Measurements from ENCODE around the gene MAN1B1.

The MAN1B1 gene

DNA sequence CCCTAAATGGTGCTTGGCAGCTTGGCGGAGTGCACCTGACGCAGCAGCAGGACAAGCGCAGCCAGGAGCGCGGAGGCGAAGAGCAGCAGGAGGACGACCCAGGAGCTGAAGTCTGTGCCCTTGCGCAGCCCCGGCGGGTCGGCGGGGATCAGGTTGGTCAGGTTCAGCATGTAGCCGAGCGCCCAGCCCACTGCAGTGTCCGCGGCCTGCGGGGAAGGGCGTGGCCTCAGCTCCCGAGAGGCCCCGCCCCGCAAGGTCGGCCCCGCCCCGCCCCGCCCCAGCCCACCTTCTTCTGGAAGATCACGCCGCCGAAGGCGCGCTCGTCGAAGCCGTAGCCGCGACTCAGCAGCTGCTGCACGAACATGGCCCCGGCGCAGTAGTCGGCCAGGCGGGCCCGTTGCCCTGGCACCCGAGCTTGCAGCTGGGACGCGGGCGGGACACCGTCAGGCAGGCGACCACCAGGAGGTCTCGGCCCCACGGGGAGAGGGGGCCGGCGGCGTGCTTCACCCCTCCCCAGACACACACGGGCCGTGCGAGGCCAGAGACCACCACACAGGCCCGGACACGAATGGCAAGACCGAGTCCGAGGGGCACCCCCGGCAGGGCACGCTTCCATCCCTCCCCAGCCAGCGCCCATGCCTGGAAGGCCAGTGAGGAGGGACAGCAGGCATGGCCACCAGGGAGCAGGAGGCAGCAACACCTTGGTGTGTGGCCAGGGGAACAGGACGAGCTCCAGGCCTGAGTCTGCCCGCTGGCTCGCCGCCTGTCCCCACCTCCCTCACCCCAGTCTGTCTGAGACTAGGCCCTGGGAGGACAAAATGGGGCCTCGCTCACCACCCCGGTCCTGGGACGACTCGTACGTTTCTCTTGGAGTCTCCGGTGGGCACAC lies 37.9 kb upstream of the MAN1B1 start:
- H3K9me3 Mint-ChIP-seq (ENCODE audit: low read depth): no peaks in the 10 kb centered on the region
- peaks cover 11% of the 10 kb centered on the region for H3K4me1 Mint-ChIP-seq (ENCODE audit: low read depth)
- H3K36me3 Mint-ChIP-seq: no peaks in the 10 kb centered on the region
- no peak overlapping the region for H3K4me3 Mint-ChIP-seq
- no peak overlapping the region for H3K27ac Mint-ChIP-seq
- H3K27me3 Mint-ChIP-seq: peaks cover 6% of the 10 kb centered on the region

DNA sequence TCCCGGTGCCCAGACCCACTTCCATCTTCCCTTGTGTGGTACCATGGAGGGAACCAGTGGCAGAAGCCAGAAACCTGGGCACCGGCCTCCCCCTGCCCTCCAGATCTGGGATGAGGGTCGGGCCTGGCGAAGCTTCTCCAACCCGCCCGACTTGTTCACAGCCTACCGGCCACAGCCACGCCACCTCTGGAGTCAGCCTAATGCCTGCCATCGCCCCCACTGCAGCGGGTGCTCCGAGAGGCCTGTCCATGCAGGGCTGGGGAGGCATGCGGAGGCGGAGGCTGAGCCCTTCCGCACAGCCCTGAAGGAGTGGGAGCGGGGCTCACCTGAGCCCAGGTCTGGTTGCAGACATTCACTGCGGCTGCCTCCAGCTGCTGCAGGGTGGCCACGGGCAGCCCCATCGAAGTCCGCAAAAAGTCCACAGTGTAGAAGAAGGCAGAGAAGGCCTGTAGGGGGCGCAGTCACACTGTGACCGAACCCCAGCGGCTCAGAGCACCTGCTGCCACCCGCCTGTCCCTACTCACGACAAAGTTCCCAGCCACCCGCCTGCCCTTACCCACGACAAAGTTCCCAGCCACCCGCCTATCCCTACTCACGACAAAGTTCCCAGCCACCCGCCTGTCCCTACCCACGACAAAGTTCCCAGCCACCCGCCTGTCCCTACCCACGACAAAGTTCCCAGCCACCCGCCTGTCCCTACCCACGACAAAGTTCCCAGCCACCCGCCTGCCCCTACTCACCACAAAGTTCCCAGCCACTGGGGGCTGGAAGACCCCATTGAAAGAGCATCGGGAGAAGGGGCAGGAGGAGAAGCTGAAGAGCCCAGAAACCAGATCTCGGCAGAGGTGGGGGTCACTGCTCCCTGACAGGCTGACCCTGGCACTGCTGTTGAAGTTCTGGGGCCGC lies 37.0 kb upstream of the MAN1B1 start:
- Mint-ChIP-seq H3K4me1 (ENCODE audit: low read depth) (peaks cover 7% of the 10 kb centered on the region), H3K9me3 (ENCODE audit: low read depth) (no peaks in the 10 kb centered on the region), H3K36me3 (no peaks in the 10 kb centered on the region), H3K27ac (no peak overlapping the region), H3K27me3 (peaks cover 6% of the 10 kb centered on the region), H3K4me3 (no peak overlapping the region)

DNA sequence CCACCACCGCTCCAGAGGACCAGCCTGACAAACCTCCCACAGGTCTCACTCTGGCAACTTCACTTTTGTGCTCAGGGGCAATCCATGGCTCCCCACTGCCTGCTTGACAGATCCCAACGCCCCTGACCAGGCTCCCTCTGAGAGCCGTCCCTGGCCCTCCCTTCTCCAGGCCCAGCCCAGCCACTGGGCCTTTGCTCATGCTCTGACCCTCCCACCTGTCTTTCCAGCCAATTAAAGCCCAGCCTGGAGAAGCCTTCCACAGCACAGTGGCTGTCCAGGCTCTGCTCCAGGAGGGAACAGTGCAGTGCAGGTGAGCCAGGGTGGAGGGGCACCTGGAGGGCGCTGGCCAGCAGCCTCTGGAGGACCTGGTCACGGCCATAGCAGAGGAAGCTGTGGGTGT lies 36.2 kb upstream of the MAN1B1 start:
- Mint-ChIP-seq H3K27ac (no peak overlapping the region), H3K27me3 (peaks cover 5% of the 10 kb centered on the region), H3K4me3 (no peak overlapping the region), H3K9me3 (ENCODE audit: low read depth) (no peaks in the 10 kb centered on the region), H3K4me1 (ENCODE audit: low read depth) (peaks cover 3% of the 10 kb centered on the region), H3K36me3 (no peaks in the 10 kb centered on the region)

DNA sequence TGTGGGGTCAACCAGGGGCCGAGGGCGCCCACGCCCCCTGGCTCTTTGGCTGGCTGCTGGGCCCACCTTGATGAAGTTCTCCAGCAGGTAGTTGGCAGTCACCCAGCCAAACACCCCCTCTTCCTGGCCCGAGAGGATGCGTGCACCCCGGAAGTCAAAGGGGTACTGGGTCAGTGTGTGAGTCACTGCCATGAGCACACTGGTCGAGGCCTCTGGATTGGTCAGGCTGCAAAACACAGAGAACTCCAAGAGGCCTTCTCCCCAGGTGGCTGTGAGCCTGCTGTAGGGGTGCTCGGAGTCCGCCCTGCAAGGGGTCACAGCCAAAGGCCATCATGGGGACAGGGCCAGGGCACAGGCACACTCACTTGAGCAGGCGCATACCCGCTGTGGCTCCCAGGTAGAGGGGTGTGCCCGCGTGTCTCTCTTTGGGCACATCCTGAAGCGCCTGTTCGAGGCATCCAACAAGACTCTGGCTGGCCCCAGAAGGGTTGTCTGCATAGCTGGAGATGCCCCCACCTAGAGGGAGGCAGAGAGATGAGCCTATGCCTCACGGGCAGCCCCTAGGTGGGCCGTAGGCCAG lies 35.5 kb upstream of the MAN1B1 start:
- Mint-ChIP-seq H3K4me1 (ENCODE audit: low read depth) (peaks cover 3% of the 10 kb centered on the region), H3K27me3 (peaks cover 5% of the 10 kb centered on the region), H3K9me3 (ENCODE audit: low read depth) (no peaks in the 10 kb centered on the region), H3K27ac (no peak overlapping the region), H3K4me3 (no peak overlapping the region), H3K36me3 (no peaks in the 10 kb centered on the region)

DNA sequence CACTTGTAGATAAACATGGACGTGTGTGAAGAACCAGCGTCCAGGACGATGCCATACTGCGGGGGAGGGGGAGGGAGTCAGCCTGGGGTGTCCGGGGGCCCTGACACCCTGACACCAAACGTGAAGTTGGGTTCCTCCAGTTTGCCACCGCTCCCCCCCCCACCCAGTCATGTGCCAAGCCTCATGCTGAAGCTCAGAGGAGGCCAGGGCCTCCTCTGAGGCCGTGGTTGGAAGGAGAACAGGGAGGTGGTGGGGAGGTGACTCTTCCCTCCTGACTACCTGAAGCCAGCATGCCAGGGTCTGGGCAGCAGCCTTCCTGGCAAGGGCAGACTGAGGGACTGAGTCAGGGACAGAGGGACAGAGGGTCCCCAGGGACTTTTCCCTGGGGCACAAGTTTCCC lies 34.5 kb upstream of the MAN1B1 start:
- Mint-ChIP-seq H3K27me3 (peaks cover 5% of the 10 kb centered on the region), H3K4me1 (ENCODE audit: low read depth) (no peaks in the 10 kb centered on the region), H3K9me3 (ENCODE audit: low read depth) (no peaks in the 10 kb centered on the region), H3K36me3 (no peaks in the 10 kb centered on the region), H3K4me3 (no peak overlapping the region), H3K27ac (no peak overlapping the region)

DNA sequence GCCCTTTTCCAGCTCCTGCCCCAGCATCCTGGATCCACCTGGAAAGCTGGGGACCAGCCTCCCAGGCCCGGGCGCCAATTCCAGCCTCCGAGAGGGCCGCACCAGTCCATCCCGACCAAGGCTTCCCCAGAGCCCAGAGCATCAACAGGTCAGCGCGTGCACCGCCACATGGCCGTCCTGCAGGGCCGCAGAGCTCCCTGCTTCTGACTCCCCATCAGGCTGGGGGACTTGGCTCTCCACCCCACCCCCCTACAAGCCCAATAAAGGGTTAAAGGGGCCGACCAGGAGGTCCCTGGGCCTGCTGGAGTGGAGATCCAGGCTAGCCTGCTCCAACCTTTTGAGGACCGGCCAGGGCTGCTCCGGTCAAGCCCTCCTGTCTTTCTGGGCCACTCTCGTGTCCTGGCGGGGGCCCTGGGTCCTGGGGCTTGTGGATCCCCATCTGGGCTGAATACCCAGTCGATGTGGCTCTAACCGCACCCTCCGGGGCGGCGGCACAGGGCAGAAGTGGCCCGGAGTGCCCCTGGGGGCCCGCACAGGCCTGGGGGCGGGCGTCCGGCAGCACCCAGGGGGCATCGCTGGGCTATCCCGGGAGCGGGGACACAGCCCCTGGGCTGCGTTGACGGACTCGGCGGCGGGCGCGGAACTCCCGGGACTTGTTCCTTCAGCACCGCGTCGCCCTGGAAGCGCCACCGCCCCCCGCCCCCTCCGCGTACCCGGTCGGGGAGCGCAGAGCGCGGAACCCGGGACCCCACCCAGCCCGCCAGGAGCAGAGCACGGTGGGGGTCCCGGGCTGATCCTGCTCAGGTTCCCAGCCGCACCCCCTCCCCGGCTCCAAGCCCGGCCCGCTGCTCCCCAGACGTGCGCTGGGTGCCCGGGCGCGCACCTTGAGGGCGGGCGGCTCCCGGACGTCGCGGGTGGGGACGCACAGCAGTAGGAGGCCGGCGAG lies 33.5 kb upstream of the MAN1B1 start:
- H3K36me3 Mint-ChIP-seq: no peaks in the 10 kb centered on the region

DNA sequence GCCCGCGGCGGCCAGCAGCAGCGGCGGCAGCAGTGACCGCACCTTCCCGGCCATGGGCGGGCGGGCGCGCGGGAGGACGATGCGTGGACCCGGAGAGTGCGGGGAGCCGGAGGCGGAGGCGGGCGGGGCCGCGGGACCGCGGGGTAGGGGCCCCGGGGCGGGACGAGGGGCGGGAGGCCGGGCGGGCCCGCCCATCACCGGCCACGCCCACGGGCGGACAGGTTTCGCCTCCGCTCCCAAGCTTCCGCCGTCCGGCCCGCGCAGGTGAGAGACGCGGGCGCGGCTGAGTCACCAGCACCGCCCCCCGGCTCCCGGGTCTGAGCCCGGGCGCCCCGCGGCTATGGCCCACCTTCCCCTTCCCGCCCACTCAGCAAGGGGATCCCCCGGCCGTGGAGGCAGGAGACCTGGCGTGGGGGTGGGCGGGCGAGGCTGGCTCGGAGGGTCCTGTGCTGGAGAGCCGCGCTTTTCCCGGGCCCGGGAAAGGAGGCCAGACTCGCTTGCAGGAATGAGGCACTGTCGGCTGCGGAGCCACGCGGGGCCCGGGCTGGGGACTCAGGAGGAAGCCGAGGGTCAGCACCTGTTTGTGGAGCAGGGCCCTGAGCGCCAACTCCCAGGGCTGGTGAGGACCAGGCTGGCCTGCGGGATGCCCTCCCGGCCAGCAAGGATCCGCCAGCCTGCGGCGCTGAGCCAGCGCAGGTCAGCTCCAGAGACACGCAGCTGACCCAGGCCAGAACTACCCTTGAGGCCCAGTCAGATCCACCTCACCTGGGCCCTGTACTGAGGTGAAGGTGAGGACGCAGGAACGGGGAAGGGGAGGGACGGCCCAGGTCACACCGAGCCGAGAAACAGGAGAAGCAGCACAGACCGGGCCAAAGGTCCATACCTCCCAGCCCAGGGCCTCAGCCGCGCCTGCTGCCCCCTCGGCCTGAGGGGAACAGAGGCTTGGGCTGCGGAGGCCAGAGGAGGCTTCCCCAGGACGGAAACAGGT lies 32.5 kb upstream of the MAN1B1 start, which contains the start of gene ENTPD2:
Gene ENTPD2 (minus strand): TSS at position 118 of the 988 bp plus-strand sequence. CDS start 64 bp downstream, at position 54.
- Mint-ChIP-seq H3K27ac (no peak within 1 kb of the TSS), H3K27me3 (peaks cover 5% of the 10 kb centered on the region), H3K36me3 (no peaks in the 10 kb centered on the region), H3K9me3 (ENCODE audit: low read depth) (no peaks in the 10 kb centered on the region), H3K4me1 (ENCODE audit: low read depth) (no peaks in the 10 kb centered on the region), H3K4me3 (no peak within 1 kb of the TSS)

More for the DNA sequence above, 33.5 kb upstream of the MAN1B1 start:
- Mint-ChIP-seq H3K27me3 (peaks cover 5% of the 10 kb centered on the region), H3K9me3 (ENCODE audit: low read depth) (no peaks in the 10 kb centered on the region), H3K27ac (no peak overlapping the region), H3K4me3 (no peak overlapping the region), H3K4me1 (ENCODE audit: low read depth) (no peaks in the 10 kb centered on the region)

DNA sequence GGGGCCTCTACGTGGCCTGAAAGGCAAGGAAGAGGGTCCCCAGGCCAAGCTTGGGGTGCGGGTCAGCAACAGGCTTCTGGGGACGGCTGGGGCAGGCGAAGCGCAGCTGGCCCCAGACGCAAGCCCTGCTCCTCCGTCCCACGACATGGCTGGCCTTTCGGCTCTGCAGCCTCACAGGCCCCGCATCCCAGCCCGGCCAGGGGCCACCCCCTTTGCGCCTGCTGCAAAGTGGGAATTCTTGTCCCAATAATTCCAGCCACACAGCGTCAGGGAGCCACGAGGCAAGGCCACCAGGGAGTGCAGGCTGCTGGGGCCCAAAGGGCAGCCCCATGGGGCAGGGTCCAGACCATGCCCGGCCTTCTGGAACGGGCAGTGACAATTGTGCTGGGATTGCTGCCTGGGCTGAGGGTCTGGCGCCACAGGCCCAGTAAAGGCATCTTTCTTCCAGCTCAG lies 31.8 kb upstream of the MAN1B1 start:
- Mint-ChIP-seq H3K4me3 (no peak overlapping the region), H3K36me3 (no peaks in the 10 kb centered on the region), H3K27ac (no peak overlapping the region), H3K9me3 (ENCODE audit: low read depth) (no peaks in the 10 kb centered on the region), H3K4me1 (ENCODE audit: low read depth) (no peaks in the 10 kb centered on the region), H3K27me3 (peaks cover 2% of the 10 kb centered on the region)

- no peak overlapping the region for H3K27ac Mint-ChIP-seq
- peaks cover 2% of the 10 kb centered on the region for H3K27me3 Mint-ChIP-seq
- no peaks in the 10 kb centered on the region for H3K4me1 Mint-ChIP-seq (ENCODE audit: low read depth)
- no peak overlapping the region for H3K4me3 Mint-ChIP-seq
- no peaks in the 10 kb centered on the region for H3K36me3 Mint-ChIP-seq
- no peaks in the 10 kb centered on the region for H3K9me3 Mint-ChIP-seq (ENCODE audit: low read depth)
These were observed 31.1 kb upstream of the MAN1B1 start for GRCh38 chr9:137055385-137056364.

- Mint-ChIP-seq H3K4me3 (no peak overlapping the region), H3K36me3 (no peaks in the 10 kb centered on the region), H3K27me3 (peaks cover 2% of the 10 kb centered on the region), H3K4me1 (ENCODE audit: low read depth) (no peaks in the 10 kb centered on the region), H3K27ac (no peak overlapping the region), H3K9me3 (ENCODE audit: low read depth) (no peaks in the 10 kb centered on the region)
These were observed 29.9 kb upstream of the MAN1B1 start for GRCh38 chr9:137056739-137057415.

- no peak overlapping the region for H3K4me3 Mint-ChIP-seq
- H3K27ac Mint-ChIP-seq: no peak overlapping the region
- H3K4me1 Mint-ChIP-seq (ENCODE audit: low read depth): no peaks in the 10 kb centered on the region
- no peaks in the 10 kb centered on the region for H3K36me3 Mint-ChIP-seq
- H3K27me3 Mint-ChIP-seq: peaks cover 2% of the 10 kb centered on the region
- no peaks in the 10 kb centered on the region for H3K9me3 Mint-ChIP-seq (ENCODE audit: low read depth)
These were observed 29.2 kb upstream of the MAN1B1 start for GRCh38 chr9:137057545-137057944.

Data from activated naive CD8-positive, alpha-beta T cell (primary cell).